Measurements from ENCODE around the gene IMPG2. TPM values are rescaled to one million over a fixed set of nuclear protein-coding genes. Genes with fewer than 3 reads are reported as not detected.

The IMPG2 gene
- total and polyA plus RNA-seq, 2 experiments from 2014 or later: 0.11 TPM; not detected in 1

GRCh38 chr3:101268971-101269671 is 51.3 kb downstream of the IMPG2 start:
- Histone ChIP-seq H3K9me3 (ENCODE audit: low read depth) (no peaks in the 10 kb centered on the region), H3K9ac (no peak overlapping the region), H3K36me3 (ENCODE audit: low read depth) (no peaks in the 10 kb centered on the region), H3K4me2 (ENCODE audit: unreplicated experiment) (no peak overlapping the region), H3K4me1 (ENCODE audit: insufficient read depth) (no peaks in the 10 kb centered on the region), H3F3A (ENCODE audit: insufficient read depth) (no peaks in the 10 kb centered on the region), H3K4me3 (no peak overlapping the region), H3K79me2 (ENCODE audit: insufficient read depth) (no peaks in the 10 kb centered on the region), H2AFZ (no peak overlapping the region), H3K27ac (no peak overlapping the region), H3K9me2 (ENCODE audit: insufficient read depth) (0 out of 2 replicates have a peak, but pooled peaks cover 4% of the 10 kb centered on the region), H4K20me1 (ENCODE audit: insufficient read depth) (no peaks in the 10 kb centered on the region), H3K27me3 (replicated peaks; ENCODE audit: insufficient read depth) (no peaks in the 10 kb centered on the region)
- WGBS, 2 experiments (ENCODE audit: low coverage in 1 of 2, low lambda C conversion rate in 2 of 2, missing lambda C conversion rate in 2 of 2): 58 to 68% methylated on average over 3 of the region's 3 CpGs
- TF ChIP-seq EZH2phosphoT487 (IDR thresholded peaks at IDR 0.05; ENCODE audit: insufficient read depth, low read depth): no peak
- no peak for TF ChIP-seq EZH2 (IDR thresholded peaks at IDR 0.05; ENCODE audit: insufficient read depth, poor library complexity, severe bottlenecking)
- in situ Hi-C loops (cut with MboI): no loop called here
- no peak for DNase-seq

GRCh38 chr3:101268141-101268540 is 52.2 kb downstream of the IMPG2 start:
- TF ChIP-seq EZH2 (IDR thresholded peaks at IDR 0.05; ENCODE audit: insufficient read depth, poor library complexity, severe bottlenecking): no peak
- TF ChIP-seq EZH2phosphoT487 (IDR thresholded peaks at IDR 0.05; ENCODE audit: insufficient read depth, low read depth): no peak
- H3K9me2 ChIP-seq (ENCODE audit: insufficient read depth): 0 out of 2 replicates have a peak, but pooled peaks cover 4% of the 10 kb centered on the region
- no peaks in the 10 kb centered on the region for H3K4me1 ChIP-seq (ENCODE audit: insufficient read depth)
- no peak overlapping the region for H3K9ac ChIP-seq
- H3K36me3 ChIP-seq (ENCODE audit: low read depth): no peaks in the 10 kb centered on the region
- H3K4me3 ChIP-seq: no peak overlapping the region
- H3K79me2 ChIP-seq (ENCODE audit: insufficient read depth): no peaks in the 10 kb centered on the region
- H3K9me3 ChIP-seq (ENCODE audit: low read depth): no peaks in the 10 kb centered on the region
- H3F3A ChIP-seq (ENCODE audit: insufficient read depth): no peaks in the 10 kb centered on the region
- H4K20me1 ChIP-seq (ENCODE audit: insufficient read depth): no peaks in the 10 kb centered on the region
- H3K27me3 ChIP-seq (replicated peaks; ENCODE audit: insufficient read depth): no peaks in the 10 kb centered on the region
- no peak for DNase-seq
- in situ Hi-C loops (cut with MboI): no loop called here
- H3K27ac ChIP-seq: no peak overlapping the region
- WGBS, 2 experiments (ENCODE audit: low coverage in 1 of 2, low lambda C conversion rate in 2 of 2, missing lambda C conversion rate in 2 of 2): 51 to 53% methylated on average over 2 of the region's 2 CpGs
- no peak overlapping the region for H3K4me2 ChIP-seq (ENCODE audit: unreplicated experiment)
- H2AFZ ChIP-seq: no peak overlapping the region

GRCh38 chr3:101266566-101266965 is 53.8 kb downstream of the IMPG2 start:
- Histone ChIP-seq H3K27ac (no peak overlapping the region), H3K36me3 (ENCODE audit: low read depth) (no peaks in the 10 kb centered on the region), H3K4me2 (ENCODE audit: unreplicated experiment) (no peak overlapping the region), H3K4me3 (no peak overlapping the region), H3K9me2 (ENCODE audit: insufficient read depth) (0 out of 2 replicates have a peak, but pooled peaks cover 4% of the 10 kb centered on the region), H3K9ac (no peak overlapping the region), H3K27me3 (replicated peaks; ENCODE audit: insufficient read depth) (no peaks in the 10 kb centered on the region), H3K4me1 (ENCODE audit: insufficient read depth) (peaks cover 4% of the 10 kb centered on the region; the same call in 1 of the 2 replicates), H3F3A (ENCODE audit: insufficient read depth) (peaks cover 4% of the 10 kb centered on the region), H3K9me3 (ENCODE audit: low read depth) (no peaks in the 10 kb centered on the region), H2AFZ (no peak overlapping the region), H3K79me2 (ENCODE audit: insufficient read depth) (no peaks in the 10 kb centered on the region), H4K20me1 (ENCODE audit: insufficient read depth) (no peaks in the 10 kb centered on the region)
- TF ChIP-seq EZH2 (IDR thresholded peaks at IDR 0.05; ENCODE audit: insufficient read depth, poor library complexity, severe bottlenecking) (no peak), EZH2phosphoT487 (IDR thresholded peaks at IDR 0.05; ENCODE audit: insufficient read depth, low read depth) (no peak)
- DNase-seq: no peak
- in situ Hi-C loops (cut with MboI): no loop called here

GRCh38 chr3:101266071-101266470 is 54.3 kb downstream of the IMPG2 start:
- no peaks in the 10 kb centered on the region for H3K27me3 ChIP-seq (replicated peaks; ENCODE audit: insufficient read depth)
- no peak for DNase-seq
- H3K27ac ChIP-seq: no peak overlapping the region
- no peaks in the 10 kb centered on the region for H4K20me1 ChIP-seq (ENCODE audit: insufficient read depth)
- no peak overlapping the region for H3K4me3 ChIP-seq
- H3K9me2 ChIP-seq (ENCODE audit: insufficient read depth): 0 out of 2 replicates have a peak, but pooled peaks cover 4% of the 10 kb centered on the region
- peaks cover 9% of the 10 kb centered on the region for H3F3A ChIP-seq (ENCODE audit: insufficient read depth)
- no peaks in the 10 kb centered on the region for H3K79me2 ChIP-seq (ENCODE audit: insufficient read depth)
- H3K4me1 ChIP-seq (ENCODE audit: insufficient read depth): peaks cover 9% of the 10 kb centered on the region
- TF ChIP-seq EZH2phosphoT487 (IDR thresholded peaks at IDR 0.05; ENCODE audit: insufficient read depth, low read depth) (no peak), EZH2 (IDR thresholded peaks at IDR 0.05; ENCODE audit: insufficient read depth, poor library complexity, severe bottlenecking) (no peak)
- H2AFZ ChIP-seq: no peak overlapping the region
- in situ Hi-C loops (cut with MboI): no loop called here
- no peak overlapping the region for H3K9ac ChIP-seq
- no peaks in the 10 kb centered on the region for H3K9me3 ChIP-seq (ENCODE audit: low read depth)
- H3K4me2 ChIP-seq (ENCODE audit: unreplicated experiment): no peak overlapping the region
- no peaks in the 10 kb centered on the region for H3K36me3 ChIP-seq (ENCODE audit: low read depth)

Measured in GM23248 (cell line).